GM18907 (cell line): ENCODE measurements around the gene BACH2.

Experiments used
- ATAC-seq: cut with Tn5 transposase; IDR thresholded peaks from one replicate; pipeline ENCODE4 v1.9.1; 2021; ENCODE audit warnings: mild to moderate bottlenecking, moderate library complexity; ENCODE audit not compliant: unreplicated experiment

The BACH2 gene

DNA sequence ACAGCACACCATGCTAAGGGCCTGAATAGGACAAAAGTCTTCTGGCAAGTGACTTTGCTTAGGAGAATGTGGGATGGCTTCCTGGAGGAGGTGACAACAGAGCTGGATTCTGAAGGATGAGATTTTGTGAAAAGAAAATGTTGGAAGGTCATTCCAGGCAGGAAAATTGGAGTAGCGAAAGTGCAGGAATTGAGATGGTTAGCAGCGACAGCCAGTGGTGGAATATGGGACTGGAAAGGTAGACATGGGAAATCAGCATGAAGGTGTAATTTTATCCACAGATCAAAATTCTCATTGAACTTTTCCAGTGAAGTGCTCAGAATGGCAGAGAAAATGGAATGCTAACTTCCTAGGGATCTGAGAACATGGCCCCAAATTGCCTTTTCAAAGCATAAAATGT, 5.7 kb upstream of the BACH2 start:
- ATAC-seq = no peak

DNA sequence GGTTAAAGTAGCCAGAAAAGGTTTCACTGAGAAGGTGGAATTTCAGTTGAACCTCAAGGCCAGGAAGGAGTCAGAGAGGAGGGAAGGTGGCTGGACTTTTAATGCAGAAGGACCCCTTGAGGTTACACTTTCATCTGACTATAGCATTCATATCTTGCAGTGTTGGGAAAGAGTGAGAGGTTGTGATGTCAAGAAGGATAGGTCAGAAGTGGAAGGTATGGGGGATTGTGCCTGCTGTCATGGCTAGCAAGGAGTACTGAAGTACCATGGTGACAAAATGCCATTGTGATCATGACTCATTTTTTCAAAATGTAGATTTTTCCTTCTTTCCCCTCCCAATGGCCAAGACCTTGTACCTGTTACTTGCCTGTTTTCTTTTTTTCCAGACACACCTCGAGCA, 5.2 kb upstream of the BACH2 start:
- no peak for ATAC-seq

DNA sequence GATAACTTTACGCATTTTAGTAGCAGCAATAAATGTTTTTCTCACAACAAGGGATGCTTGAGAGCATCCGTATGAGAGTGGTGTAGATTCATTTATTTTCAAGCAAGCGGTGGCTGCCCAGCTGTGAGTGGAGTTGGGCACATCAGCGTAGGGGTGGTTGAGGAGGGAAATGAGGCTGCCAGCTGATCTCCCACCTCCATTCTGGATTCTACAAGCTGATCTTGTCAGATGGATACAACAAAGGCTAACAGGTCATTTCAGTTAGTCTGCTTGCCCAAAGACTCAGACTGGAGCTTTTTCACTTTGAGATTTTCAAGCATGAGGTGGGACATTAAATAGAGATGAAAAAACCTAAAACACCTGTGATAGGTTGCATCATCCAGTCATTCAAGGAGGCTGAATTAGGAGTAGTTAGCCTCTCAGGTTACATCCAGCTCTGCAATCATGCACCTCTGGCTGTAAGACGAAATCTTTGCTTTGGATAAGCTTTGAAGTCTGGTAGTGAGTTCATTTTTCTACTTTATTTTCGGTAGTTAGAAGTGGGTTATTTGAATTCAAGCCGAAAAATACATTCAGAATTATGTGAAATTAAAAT, 1.9 kb upstream of the BACH2 start:
- no peak for ATAC-seq

DNA sequence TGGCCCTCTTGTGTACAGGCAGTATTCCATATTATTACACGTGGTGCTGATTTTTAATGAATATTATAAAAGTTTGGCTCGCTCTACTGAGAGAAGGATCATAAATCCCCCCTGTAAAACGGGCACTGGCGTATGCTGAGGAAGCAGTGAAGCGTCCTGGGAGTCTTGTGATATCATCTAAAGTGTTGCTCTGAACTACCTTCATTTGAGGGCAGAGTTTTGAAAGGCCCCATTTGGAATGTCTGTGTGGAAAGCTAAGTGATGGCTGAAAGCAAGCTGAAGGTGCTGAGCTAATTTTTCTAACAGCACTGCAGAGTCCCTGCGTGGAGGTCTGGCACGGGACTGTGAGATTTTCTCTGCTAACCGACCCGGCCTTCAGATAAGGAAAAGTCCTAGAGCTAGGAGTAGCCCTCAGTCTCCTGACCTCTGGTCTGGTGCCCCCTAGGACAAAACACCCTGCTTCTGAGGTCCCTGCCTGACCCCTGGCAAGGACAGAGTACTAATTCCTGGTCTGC, 1.3 kb upstream of the BACH2 start:
- no peak for ATAC-seq

DNA sequence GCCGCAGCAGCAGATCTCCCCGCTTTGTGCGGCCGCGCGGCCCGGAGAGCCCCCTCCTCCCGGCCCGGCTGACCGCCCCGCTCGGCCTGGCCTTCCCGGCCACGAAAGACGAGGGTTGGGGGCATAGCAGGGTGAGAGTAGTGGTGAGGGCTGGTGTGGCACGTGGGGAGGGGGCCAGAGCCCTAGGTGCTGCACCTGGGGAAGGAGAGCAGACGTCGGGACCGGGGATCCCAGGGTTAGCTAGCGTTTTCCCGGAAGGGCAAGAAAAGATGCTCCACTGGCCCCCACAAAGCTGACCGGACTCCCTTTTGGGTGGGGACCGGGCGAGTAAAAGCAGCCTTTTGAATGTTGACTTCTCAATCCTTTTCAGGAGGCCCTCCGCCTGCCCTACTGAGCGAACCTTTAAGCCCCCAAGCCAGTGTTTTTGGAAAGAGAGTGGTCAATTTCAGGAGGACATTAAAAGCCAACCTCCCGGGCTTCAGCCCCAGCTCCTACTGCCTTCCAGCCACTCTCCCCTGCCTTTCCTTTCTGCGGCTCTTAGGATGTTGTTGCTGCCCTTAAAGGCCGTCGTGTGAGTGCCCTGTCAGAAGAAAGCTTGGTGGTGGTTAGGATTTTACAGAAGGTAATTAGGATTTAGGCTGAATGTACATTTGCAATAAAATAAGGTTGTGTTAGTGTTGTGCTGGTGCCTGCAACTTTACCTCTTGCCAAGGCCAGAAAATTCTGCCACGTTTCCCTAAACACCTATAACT, 648 bp upstream of the BACH2 start:
- ATAC-seq = no peak

- peak; percentile 48 for ATAC-seq
Observed at GRCh38 chr6:90295854-90296340, 746 bp downstream of the BACH2 start.

DNA sequence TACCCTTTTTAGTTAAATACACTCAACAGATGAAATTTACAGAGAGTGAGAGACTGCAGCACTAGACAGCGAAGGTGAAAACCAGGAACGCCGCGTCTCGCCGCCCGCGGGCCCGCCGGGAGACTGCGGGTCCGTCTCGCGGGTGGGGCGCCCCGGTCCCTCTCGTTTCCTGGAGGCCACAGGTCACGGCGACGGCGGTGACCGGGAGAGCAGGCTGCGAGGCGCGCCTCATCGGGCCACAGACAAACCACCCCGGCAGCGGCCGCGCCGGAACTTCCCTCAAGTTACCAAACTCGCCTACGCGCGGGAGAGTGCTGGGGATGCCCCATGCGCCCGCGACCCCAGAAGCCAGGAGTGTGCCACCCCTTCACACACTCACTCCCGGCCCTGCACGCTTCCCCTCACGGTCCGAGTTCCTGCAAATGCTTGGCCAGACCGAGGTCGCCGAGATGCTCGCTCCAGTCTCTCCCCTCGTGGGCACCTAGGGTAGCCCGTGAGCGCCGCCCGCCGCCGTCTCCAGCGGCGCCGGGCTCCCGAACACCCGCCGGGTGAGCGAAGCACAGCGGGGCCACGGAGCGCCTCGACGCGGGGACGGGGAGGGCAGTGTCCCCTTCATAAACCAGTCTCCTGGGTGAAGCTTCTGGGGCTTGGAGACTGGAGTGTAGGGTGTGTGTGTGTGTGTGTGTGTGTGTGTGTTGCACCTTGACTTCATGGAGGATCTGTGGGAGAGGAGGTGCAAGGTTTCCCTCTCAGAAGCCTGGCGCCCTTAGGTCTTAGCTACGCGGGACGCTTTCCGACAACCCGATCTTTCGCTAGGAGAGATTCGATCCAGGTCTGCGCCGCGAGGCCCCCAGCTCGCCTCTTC, 1.4 kb downstream of the BACH2 start:
- ATAC-seq = no peak

- no peak for ATAC-seq
Observed at GRCh38 chr6:90294614-90294988, 2.0 kb downstream of the BACH2 start.

GRCh38 chr6:90294008-90294511, 2.6 kb downstream of the BACH2 start:
- ATAC-seq = no peak

GRCh38 chr6:90293319-90293953, 3.2 kb downstream of the BACH2 start:
- no peak for ATAC-seq

- ATAC-seq = no peak
Observed at GRCh38 chr6:90291565-90291964, 5.1 kb downstream of the BACH2 start.

DNA sequence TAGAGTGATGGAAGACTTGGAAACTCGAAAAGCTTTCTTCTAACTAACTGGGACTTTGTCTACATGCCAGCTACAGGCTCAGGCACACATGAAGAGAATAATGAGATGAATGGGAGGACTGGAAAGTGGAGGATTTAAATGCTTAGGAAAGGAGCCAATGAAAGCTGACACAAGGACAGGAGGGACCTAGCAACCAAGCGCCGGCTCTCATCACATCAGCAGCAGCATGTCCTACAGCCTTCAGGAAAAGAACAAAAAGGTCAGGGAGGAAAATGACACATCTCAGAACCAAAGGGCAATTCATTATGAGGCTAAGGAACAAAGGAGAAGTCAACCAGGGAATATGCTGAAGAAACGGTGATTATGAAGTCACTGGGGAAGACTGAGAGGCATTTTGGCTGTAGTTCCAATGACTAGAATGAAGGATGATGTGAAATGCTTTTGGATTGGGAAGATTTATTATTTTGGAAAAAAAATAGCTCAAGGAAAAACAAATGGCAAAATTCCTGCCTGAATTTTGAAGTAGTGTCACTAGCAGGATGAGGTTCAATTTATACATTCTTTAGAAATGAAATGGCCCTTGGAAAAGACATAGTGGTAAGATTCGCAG, 5.7 kb downstream of the BACH2 start:
- no peak for ATAC-seq

- ATAC-seq = no peak
Observed at GRCh38 chr6:90289902-90290301, 6.7 kb downstream of the BACH2 start.

GRCh38 chr6:90288404-90288803, 8.2 kb downstream of the BACH2 start:
- ATAC-seq = no peak

DNA sequence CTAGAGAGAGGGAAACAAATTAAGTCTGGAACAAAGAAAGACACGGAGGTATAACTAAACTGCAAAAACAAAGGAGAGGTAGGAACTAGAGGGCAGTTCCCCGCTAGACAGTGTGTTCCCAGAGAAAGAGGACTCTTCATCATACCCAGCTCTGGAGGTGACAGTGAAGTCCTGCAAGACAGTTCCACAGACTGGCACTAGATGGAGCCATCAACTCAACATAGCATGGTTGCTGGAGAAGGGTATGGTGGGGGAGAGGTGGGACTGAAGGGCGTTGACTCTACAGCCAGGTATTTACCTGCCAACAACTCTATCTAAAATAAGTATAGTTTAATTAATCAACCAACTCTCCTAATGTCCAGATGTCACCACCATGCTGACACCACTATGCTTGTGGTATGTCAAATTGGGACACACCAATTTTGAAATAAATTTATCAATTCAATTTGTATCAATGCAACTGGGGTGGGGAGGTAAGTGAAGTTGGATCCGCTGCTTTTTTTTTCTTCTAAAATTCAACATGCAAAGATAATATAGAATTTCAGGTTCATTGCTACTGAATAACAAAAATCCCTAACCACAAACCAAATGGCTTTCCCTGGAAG, 9.7 kb downstream of the BACH2 start:
- no peak for ATAC-seq

- ATAC-seq = peak; percentile 82
Observed at GRCh38 chr6:90285611-90286381, 10.8 kb downstream of the BACH2 start.

GRCh38 chr6:90285042-90285481, 11.6 kb downstream of the BACH2 start:
- ATAC-seq = peak; percentile 39

DNA sequence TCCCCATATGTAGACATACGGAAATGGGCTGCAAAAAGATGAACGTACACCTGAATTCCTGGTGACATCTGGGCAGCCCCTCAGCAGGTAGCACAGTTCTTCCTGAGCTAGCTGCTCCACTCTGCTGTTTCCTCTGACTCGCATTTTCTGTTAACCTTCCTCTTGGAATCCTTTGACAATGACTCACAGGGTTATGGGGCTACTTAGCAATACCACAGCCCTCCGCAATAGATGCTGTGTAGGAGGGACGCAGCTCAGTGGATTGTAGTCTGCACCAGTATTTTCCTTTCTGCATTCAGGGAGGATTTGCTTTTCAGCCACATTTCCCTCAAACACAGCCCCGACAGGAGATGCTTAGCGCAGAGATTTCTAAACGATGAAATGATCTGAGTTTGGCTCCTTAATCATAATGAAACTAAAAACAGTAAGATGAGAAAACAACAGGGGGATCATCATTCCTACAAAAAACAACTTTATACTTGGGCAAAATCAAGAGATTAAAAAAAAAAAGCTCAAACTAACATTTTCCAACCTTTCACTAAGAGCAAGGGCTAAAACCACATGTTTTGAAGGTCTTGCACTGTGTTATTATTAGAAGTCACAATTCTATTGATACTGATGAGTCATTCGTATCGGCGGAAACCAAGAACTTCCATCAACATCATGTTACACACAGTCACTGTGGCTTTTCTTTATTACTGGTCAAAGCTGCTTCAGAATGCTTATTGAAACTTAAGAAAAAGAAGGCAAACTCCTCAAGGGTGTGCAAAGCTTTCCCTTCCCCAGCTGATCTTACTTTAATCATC, 12.2 kb downstream of the BACH2 start:
- peak; percentile 81 for ATAC-seq
